Right renal cortex interstitium (tissue), 3 donors: Measurements from ENCODE around the gene AOPEP. TPM values are rescaled to one million over a fixed set of nuclear protein-coding genes. Genes with fewer than 3 reads are reported as not detected.

Experiments used
- DNase-seq, 3 donors: peaks; one replicate each; pipeline ENCODE4 v3.0.0-alpha.2; 2013; ENCODE audit warnings: low read depth in 3 of 3, low spot score in 2 of 3
- polyA plus RNA-seq, 3 donors: library from polyadenylated mRNA; unstranded; fragments of 120-200 nt; gene quantifications; one replicate each; pipeline ENCODE4 v1.2.1, GENCODE V29; 2013; ENCODE audit not compliant: insufficient read length in 3 of 3

The AOPEP gene
- polyA plus RNA-seq, 3 donors, result 47.3 to 58.7 (median 51.8) TPM

DNA sequence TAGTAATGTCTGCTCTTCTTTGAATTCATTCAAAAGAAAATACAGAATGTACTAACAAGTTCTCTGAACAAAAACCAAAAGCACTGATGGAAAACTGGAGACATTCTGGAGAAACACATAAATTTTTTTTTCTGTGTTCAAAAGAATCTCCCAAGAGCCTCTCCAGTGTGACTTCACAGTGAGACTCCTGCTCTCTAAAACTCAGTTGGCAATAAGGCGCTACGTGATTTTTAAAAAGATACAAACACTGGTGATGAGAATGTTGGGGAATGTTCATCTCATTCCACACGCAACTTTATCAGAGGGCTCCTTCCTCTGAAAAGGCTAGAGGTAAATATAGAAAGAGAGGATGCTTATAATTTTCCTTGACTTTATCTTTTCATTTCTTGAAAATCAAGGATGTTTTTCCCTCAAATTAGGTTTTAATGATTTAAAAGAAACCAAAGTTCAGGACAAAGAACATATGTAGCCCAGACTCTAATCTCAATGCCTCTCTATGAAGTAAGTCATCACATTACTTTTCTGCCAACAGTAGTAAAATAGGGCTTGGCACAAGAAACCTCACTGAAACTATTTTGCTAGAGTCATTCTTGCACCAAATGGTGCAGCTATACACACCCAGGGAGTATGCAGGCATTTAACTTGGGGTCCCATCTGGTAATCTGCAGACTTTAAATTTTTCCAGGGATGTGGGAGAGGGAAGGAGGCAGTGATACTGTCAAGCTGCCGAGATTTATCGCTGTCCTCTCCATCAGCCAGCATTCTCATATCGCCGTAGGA is 12.9 kb upstream of the AOPEP start:
- no peak for DNase-seq

DNA sequence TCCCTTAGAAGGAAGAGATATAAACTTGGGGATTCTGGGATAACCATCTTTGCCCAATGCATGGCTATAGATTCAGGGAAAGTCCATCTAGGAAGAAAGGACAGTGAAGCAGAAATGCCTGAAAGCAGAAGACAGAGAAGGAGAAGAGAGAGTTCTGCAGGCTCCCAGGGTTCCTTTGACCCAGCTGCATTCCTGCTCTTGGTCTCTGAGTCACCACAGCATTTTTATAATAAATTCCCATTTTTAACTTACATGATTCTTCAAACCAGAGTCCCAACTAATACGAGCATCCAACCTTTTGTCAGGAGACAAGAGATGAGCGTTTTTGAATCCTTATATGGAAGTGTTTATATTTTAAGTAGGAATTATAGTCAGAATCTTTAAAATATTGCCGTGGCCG is 12.0 kb upstream of the AOPEP start:
- DNase-seq, result no peak

GRCh38 chr9:94717761-94718160 is 8.7 kb upstream of the AOPEP start:
- no peak for DNase-seq

DNA sequence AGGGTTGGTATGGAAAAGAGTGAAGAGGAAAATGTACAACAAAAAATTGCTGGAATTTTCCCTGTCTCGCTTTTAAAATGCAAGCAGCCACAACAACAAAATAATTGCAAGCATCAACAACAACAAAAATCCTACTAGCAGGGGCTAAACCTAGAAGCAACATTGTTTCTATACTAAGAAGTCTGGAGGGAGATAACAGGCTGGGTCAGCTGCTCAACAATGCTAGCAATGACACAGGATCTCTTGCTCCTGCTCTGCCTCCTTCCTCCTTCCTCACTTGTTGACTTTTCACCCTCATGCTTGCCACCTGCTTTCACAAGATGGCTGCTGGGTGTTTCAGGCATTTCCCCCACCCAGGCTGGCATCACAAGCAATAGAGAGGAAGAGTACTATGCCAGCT is 7.6 kb upstream of the AOPEP start:
- no peak for DNase-seq

GRCh38 chr9:94719878-94720277 is 6.6 kb upstream of the AOPEP start:
- DNase-seq, result no peak

- DNase-seq, result no peak
Observed at GRCh38 chr9:94720846-94721549, 5.5 kb upstream of the AOPEP start.

DNA sequence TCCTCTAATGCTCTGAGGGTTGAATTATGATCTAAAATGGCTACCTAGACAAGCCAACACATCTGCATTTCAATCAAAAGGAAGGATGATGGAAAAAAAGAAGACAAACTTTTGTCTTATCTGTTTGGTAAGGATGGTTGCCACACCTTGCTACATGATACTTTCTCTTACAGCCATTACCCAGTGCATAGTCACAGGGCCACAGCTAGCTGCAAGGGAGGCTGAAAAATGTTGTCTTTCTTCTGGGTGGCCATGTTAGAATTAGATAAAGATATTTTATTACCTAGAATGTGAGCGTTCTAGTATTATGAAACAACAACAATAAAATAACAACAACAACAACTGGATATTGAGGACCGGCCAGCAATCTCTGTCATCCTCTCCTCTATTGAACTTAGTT is 4.7 kb upstream of the AOPEP start:
- DNase-seq, result no peak

DNA sequence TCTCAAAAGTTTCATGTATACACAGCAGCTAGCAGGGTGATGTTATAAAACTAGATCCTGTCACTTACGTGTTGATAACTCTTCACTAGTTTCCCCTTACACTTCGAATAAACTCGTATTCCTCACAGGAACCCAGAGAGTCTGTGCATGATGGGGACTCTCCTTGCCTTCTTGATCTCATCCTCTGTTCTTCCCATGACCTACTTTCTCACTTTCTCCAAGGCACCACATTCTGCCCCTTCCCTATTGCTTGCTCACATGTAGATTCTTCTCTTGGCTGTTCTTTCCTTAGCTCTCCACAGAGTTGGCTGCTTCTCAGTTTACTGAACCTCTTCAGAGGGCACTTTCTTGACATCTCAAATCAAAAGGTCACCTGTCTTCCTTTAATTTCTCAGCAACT is 1.2 kb upstream of the AOPEP start:
- no peak for DNase-seq

DNA sequence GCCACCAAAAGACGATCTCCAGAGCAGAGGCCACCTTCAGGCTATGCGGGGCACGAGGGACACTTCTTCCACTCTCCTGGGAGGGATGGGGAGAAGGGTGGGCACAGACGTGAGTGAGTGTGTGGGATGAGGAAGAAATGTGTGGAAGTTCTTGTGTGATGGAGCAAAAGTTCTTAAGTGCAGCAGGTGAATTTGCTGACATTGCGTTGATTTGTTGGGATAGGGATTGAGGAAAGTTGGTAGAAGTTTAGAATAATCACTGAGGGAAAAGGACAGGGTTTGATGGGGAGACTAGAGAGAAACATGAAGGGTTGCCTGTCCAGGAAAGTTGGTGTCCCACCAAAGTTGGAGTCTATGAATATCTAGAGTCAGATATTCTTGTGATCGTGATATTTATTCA is 2.2 kb downstream of the AOPEP start:
- DNase-seq, result no peak

DNA sequence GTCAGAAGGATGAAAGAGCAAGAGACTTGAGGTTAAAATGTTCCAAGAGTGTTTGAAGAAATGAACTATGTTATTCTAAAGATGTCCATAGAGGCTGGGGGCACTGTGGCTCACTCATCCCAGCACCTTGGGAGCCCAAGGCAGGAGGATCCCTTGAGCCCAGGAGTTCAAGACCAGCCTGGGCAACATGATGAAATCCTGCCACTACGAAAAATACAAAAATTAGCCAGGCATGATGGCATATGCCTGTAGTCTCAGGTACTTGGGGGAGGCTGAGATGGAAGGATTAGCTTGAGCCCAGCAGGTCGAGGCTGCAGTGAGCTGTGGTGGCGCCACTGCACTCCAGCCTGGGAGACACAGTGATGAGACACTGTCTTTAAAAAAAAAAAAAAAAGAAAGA is 2.7 kb downstream of the AOPEP start:
- no peak for DNase-seq

- no peak for DNase-seq
Observed at GRCh38 chr9:94734054-94734754, 7.7 kb downstream of the AOPEP start.

GRCh38 chr9:94736759-94737158 is 10.3 kb downstream of the AOPEP start:
- DNase-seq, result no peak

DNA sequence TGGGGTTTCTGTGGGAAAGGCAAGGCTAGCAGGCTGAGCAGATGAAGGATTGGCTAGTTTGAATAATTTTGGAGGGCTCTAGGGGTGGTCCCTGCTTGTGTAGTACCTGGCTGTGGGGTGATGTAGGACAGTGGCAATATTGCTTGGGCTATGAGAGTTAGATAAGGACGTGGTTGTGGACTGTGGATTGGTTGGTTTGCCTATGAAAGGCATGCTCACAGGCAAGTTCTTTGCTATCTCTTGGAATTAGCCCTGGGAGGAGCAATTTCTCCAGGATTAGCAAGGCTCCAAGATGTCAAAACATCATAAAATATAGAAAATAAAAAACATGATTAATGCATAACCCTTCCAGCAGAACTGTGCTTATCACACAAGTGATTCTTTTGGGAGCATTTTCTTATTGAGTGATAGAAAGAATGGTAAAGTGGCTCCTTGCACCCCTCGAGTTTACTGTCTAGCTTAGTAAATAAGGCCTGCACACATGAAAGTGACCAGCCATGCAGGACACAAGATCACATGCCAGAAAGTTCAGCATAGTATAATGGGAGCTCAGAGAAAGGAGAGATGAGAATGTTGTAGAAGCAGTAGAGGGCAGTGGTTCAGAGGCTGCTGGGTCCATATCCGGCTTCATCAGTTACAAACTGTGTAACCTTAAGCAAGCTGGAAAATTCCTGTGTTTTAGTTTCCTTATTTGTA is 13.8 kb downstream of the AOPEP start:
- no peak for DNase-seq

DNA sequence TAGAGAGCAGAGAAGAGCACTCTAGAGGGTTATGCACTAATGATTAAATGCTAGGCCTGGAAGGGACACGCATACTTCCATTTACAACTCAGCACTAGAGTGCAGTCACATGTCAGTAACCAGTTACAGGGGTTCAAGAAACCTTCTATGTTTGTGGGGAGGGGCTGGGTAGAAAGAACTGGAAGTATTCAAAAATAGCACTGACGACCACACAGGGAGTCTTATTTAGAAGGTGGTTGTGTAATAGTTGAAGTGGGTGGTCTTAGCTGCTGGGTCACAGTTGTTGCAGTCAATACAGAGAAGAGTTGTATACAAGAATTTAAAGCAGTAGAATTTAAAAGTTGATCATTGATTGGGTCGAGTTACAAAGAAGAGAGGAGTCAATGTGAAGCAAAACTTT is 15.4 kb downstream of the AOPEP start:
- DNase-seq, result no peak

DNA sequence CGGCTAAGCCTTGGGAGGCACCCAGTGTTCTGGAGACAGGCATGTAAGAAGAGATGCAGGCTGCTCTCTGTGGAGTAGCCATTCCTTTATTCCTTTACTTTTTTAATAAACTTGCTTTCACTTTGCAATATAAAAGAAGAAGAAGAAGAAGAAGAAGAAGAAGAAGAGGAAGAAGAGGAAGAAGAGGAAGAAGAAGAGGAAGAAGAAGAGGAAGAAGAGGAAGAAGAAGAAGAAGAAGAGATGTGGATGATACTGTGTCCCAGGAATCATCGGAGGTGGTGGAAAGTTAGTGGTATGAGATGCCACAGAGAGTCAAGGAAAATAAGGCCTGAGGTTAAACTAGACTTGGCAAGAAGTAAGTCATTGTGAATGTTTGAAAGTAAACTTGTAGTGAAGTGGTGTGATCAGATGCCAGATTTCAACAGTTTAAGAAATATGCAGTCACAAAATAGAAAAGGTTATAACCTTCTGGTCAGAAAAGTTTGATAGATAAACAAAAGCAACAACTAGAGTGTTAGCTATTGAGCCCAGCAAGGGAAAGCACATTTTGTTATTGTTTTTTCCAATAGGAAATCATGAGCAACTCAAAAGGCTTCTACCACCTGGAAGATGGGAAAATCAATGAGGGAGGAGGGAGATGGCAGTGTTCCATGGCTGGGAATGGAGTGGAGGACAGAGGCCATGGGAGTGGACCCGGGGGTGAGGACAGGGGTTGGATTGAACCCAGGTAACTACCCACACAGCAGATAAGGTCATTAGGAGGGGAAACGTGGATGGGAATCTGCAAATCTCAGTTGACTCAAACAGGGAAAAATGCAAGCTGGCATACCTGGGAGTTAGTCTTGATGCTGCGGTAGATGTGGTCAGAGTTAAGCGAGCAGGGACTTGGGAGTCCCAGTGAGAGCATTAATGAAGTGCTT is 16.8 kb downstream of the AOPEP start:
- DNase-seq, result no peak

- no peak for DNase-seq
Observed at GRCh38 chr9:94745806-94746540, 19.5 kb downstream of the AOPEP start.

GRCh38 chr9:94746541-94747370 is 20.3 kb downstream of the AOPEP start:
- no peak for DNase-seq

- no peak for DNase-seq
Observed at GRCh38 chr9:94754976-94755475, 28.5 kb downstream of the AOPEP start.
